Ovary (tissue), 3 donors: ENCODE data around the gene ZNF423.

Experiments used
- CTCF ChIP-seq, 3 donors: fragments of 450-650 bp in 2 of 3; fragments of 200-600 bp in 1 of 3; IDR thresholded peaks; one replicate each; pipeline versions ENCODE4 v1.5.1 to v1.8.0; 2016 to 2022; ENCODE audit warnings: antibody characterized with exemption in 3 of 3, mild to moderate bottlenecking in 1 of 3
- POLR2A ChIP-seq: fragments of 450-650 bp; IDR thresholded peaks from one replicate; pipeline ENCODE4 v1.6.1; 2017; ENCODE audit warnings: antibody characterized with exemption, mild to moderate bottlenecking, moderate library complexity
- donor health status: DM: no; HTN: no; CAD: no.

DNA sequence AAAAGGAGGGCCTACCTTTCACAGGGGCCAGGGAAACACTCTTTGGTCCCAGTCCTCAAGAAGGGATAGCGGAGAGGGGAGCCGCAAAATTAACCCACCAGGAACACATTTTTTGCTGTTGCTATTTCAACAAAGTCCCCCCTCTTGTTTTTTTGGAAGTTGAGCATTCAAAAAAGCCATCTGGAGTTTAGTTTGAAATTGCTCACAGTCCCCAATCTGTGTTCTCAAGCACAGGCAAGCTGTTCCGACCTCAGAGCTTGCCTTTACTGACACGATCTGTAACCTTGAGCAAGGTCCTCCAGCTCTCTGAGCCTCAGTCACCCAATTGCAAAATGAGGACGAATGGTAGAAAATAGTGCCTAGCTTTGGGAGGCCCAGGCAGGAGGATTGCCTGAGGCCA, 131.1 kb downstream of the ZNF423 start:
- TF ChIP-seq CTCF (IDR thresholded peaks at IDR 0.05): no peak
- no peak for TF ChIP-seq POLR2A
